HG02970 (cell line): ENCODE measurements around the gene FGGY.
"Not testable (repeated sequence)": the region's sequence is repeated elsewhere in the genome, so short reads cannot be mapped to it uniquely, and the experiment has no call there.

Experiments
- ATAC-seq: cut with Tn5 transposase; IDR thresholded peaks from one replicate; pipeline ENCODE4 v1.9.1; 2021; ENCODE audit warnings: mild to moderate bottlenecking, moderate library complexity, moderate number of reproducible peaks; ENCODE audit not compliant: unreplicated experiment, low FRiP score

Gene FGGY

DNA sequence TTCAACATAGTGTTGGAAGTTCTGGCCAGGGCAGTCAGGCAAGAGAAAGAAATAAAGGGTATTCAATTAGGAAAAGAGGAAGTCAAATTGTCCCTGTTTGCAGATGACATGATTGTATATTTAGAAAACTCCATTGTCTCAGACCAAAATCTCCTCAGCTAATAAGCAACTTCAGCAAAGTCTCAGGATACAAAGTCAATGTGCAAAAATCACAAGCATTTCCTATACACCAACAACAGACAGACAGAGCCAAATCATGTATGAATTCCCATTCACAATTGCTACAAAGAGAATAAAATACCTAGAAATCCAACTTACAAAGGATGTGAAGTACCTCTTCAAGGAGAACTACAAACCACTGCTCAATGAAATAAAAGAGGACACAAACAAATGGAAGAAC is 168.6 kb downstream of the FGGY start:
- ATAC-seq: not testable (repeated sequence)

- no peak for ATAC-seq
Measured at GRCh38 chr1:59468828-59469428, 172.0 kb downstream of the FGGY start.

- ATAC-seq: not testable (repeated sequence)
Measured at GRCh38 chr1:59471991-59472570, 175.2 kb downstream of the FGGY start.

- ATAC-seq: no peak
Measured at GRCh38 chr1:59473831-59474230, 176.9 kb downstream of the FGGY start.

DNA sequence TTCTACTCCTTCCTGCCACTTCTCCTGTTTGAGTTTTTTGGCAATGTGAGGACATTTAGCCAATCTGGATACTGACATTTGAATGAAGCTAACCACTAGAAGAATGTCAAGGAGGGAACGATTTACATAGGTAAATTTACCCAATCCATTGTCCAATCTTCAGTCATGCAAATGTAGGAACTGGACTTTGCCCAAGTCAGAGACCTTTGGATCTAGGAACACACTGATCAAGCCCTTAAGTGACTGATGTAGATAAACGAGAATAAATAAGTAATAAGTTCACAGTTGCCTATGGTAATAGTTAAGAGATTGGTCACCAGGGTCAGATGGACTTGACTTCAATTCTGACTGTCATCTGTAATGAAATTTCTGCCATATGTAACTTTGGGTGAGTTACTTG is 177.6 kb downstream of the FGGY start:
- ATAC-seq: no peak

- ATAC-seq: no peak
Measured at GRCh38 chr1:59475737-59476136, 178.8 kb downstream of the FGGY start.

GRCh38 chr1:59477286-59477685 is 180.4 kb downstream of the FGGY start:
- no peak for ATAC-seq

GRCh38 chr1:59477867-59478266 is 181.0 kb downstream of the FGGY start:
- no peak for ATAC-seq

DNA sequence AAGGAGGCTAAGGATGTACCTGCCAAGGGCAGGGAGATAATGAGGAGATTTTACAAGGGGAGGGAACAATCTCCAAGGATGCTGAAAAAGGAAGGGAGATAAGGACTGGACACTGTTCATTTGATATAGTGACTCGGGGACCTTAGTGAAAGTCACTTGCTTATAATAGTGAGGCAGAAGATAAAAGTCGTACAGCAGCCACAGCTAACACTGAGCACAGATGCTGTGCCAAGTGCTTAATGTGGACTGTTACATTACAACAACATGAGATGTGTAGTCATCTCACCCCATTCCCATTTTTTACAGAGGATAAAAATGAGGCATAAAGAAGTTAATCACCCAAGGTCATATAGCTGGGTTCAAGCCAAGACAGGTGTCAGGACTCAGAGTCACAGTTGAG is 181.9 kb downstream of the FGGY start:
- ATAC-seq: no peak

DNA sequence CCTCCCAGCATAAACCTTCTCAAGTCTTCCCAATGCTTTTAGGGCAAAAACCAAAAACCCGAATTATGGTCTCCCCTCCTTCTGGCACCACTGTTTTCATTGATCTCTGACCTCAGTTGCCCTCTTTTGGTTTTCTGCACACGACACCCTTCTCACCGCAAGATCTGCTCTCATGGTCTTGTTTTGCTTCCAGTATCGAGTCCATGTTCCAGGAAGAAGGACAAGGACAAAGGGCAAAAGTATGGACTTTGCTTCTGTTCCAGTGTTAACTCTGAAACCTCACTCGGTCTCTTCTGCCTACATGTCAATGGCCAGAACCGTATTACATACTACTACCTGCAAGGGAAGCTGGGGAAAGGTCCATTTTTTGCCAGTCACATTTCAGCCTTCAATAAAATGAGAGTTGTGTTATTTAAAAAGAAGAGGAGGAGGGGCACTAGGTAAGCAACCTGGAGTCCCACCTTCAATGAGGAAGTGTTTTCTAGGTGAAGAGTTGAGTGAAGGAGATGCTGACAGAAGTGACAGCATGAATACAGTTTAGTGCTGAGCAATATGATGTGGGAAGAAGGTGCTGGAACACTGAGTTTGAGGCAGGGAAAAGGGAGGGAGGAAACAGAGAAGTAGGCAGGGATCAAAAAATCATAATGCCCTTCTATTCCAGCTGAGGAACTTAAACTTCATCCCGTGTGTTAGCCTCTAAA is 183.4 kb downstream of the FGGY start:
- ATAC-seq: no peak

GRCh38 chr1:59481881-59482505 is 185.1 kb downstream of the FGGY start:
- no peak for ATAC-seq

DNA sequence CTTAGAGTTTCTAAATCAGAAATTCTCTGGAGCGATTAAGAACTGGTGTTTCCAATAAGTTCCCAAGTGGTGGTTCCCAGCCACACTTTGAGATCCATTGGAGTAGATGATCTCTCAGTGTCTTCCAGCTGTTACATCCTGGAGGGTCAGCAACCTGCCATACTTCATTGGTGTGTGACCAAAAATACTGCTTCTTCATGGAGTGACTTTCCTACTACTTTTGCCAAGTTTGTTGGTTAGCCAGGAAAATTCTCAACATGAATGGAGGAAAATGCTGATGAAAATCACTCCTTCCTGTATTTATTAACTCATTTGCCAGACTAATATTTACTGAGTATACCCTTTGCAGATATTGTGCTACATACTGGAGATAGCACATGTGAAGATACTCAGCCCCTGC is 186.1 kb downstream of the FGGY start:
- no peak for ATAC-seq

- ATAC-seq: no peak
Measured at GRCh38 chr1:59484096-59484495, 187.2 kb downstream of the FGGY start.

- ATAC-seq: no peak
Measured at GRCh38 chr1:59485171-59485570, 188.3 kb downstream of the FGGY start.

DNA sequence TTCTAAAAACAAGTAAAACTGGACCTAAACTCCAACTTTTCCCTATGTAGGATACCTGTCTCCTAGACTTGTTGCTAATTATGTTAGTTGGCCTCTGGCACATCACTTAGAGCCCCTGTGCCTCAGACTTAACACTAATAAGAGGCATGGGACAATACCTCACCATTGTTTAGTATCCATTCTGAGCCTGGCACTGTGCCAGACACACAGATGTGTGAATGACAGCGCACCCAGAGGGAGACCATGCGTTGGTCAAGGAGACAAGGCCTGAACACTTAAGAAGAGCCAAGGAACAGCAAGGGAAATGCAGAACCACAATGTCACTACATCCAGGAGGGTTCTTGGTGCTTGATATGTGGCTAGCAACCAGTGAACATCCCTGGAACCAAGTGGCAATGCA is 189.1 kb downstream of the FGGY start:
- ATAC-seq: no peak

- no peak for ATAC-seq
Measured at GRCh38 chr1:59486615-59487014, 189.7 kb downstream of the FGGY start.

- no peak for ATAC-seq
Measured at GRCh38 chr1:59487335-59488031, 190.6 kb downstream of the FGGY start.

DNA sequence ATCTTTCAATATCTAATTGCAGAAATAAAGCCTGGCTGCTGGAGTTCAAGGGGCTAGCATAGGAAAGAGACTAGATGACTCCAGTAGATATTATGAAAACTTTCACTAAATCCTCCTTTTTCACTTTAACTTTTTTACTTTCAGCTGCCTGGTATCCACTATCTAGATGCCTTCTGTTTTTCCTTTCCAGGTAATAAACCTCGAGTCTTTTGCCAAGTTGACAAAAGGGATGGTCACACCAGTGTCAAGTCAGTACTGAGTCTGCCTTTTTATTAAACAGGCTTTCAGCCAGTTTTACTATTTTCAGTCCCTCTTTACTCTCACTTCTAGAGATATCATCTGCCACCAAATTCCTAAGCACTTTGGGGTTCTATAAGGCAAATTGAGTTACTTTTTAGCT is 195.6 kb downstream of the FGGY start:
- ATAC-seq: no peak

DNA sequence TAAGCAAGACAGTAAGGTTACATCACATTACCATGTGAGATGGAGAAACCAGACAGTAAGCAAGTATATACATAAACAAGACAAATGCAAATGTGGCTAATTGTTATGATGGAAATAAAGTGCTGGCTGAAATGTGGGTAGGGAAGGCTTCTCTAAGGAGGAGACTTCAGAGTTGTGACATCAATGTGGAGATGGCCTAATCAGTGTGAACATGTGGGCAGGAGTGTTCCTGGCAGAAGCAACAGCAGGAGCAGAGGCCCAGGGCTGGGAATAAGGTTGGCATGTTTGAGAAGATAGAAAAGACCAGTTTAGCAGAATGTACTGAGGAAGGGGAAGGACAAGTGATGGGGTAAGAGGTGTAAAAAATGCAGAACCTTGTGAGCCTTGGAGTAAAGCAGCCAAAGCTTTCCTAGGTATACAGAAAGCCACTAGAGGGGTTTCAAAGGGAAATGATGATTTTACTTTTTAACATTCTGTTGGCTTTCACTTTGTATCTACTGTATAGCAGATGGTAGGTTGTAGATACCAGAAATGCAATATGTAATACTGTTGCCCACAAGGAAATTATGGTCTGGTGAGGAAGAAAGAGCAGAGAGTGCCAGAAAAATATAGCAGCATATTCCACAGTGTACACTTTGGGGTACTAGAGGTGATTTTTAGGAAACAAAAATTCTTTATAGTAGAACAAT is 197.4 kb downstream of the FGGY start:
- ATAC-seq: no peak

DNA sequence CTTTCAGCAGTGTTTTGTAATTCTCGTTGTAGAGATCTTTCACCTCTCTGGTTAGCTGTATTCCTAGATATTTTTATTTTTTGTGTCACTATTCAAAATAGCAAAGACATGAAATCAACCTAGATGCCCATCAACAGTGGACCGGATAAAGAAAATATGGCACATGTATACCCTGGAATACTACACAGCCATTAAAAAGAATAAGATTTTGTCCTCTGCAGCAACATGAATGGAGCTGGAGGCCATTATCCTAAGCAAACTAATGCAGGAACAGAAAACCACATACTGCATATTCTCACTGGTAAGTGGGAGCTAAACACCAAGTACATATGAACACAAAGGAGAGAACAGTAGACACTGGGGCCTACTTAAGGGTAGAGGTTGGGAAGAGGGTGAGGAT is 199.3 kb downstream of the FGGY start:
- ATAC-seq: not testable (repeated sequence)
